ENCODE results near the gene ADGRA3. TPM values are rescaled to one million over a fixed set of nuclear protein-coding genes. Genes with fewer than 3 reads are reported as not detected.
A peak's percentile ranks its signal among the peaks of the same experiment; 100 is the strongest.

Gene ADGRA3
- total RNA-seq, 1 experiment from 2014 or later = 40.5 TPM

DNA sequence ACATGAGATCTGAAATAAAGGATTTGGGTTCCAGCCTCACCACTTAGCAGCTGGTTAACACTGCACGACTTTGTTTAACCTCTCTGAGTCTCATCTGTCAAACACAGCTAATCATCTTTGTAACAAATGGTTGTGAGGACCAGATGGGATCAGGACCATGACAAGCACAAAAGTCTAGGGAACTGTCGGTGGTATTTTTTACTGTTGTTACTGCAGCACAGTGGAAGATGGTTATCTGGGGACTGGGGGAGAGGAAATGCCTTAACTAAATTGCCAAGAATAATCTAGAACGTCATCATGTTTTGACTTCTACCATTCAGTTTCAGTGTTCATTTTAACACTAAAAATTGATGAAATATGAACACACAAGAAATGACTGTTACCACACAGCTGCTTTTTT, 99.5 kb downstream of the ADGRA3 start:
- Mint-ChIP-seq H3K36me3 (peaks cover 35% of the 10 kb centered on the region), H3K4me1 (no peaks in the 10 kb centered on the region), H3K9me3 (no peaks in the 10 kb centered on the region), H3K27ac (peak overlapping the region; percentile 30; the same call in 1 of the 2 replicates), H3K27me3 (ENCODE audit: low read depth) (no peaks in the 10 kb centered on the region), H3K4me3 (no peak overlapping the region)
- POLR2A ChIA-PET = no interaction called here
- no peak for ATAC-seq
- TF ChIP-seq GTF2I (CRISPR knock-in tag; conservative IDR thresholded peaks at IDR 0.05) (no peak), ZNF532 (CRISPR knock-in tag; IDR thresholded peaks at IDR 0.05; ENCODE audit: borderline replicate concordance) (no peak), PREB (CRISPR knock-in tag; IDR thresholded peaks at IDR 0.05; ENCODE audit: borderline replicate concordance) (no peak), SOX15 (CRISPR knock-in tag; IDR thresholded peaks at IDR 0.05) (no peak), ZNF425 (CRISPR knock-in tag; conservative IDR thresholded peaks at IDR 0.05) (no peak), HMGA2 (CRISPR knock-in tag; IDR thresholded peaks at IDR 0.05) (no peak), NFYB (CRISPR knock-in tag; conservative IDR thresholded peaks at IDR 0.05; ENCODE audit: low read depth) (no peak), SMAD3 (CRISPR knock-in tag; IDR thresholded peaks at IDR 0.05; ENCODE audit: borderline replicate concordance) (no peak), GRHL2 (CRISPR knock-in tag; IDR thresholded peaks at IDR 0.05; ENCODE audit: insufficient replicate concordance, severe bottlenecking) (no peak), OVOL2 (CRISPR knock-in tag; IDR thresholded peaks at IDR 0.05; ENCODE audit: borderline replicate concordance) (no peak), IRF2 (CRISPR knock-in tag; IDR thresholded peaks at IDR 0.05; ENCODE audit: borderline replicate concordance, low read depth) (no peak)
- TF ChIP-seq, protein P1, sequence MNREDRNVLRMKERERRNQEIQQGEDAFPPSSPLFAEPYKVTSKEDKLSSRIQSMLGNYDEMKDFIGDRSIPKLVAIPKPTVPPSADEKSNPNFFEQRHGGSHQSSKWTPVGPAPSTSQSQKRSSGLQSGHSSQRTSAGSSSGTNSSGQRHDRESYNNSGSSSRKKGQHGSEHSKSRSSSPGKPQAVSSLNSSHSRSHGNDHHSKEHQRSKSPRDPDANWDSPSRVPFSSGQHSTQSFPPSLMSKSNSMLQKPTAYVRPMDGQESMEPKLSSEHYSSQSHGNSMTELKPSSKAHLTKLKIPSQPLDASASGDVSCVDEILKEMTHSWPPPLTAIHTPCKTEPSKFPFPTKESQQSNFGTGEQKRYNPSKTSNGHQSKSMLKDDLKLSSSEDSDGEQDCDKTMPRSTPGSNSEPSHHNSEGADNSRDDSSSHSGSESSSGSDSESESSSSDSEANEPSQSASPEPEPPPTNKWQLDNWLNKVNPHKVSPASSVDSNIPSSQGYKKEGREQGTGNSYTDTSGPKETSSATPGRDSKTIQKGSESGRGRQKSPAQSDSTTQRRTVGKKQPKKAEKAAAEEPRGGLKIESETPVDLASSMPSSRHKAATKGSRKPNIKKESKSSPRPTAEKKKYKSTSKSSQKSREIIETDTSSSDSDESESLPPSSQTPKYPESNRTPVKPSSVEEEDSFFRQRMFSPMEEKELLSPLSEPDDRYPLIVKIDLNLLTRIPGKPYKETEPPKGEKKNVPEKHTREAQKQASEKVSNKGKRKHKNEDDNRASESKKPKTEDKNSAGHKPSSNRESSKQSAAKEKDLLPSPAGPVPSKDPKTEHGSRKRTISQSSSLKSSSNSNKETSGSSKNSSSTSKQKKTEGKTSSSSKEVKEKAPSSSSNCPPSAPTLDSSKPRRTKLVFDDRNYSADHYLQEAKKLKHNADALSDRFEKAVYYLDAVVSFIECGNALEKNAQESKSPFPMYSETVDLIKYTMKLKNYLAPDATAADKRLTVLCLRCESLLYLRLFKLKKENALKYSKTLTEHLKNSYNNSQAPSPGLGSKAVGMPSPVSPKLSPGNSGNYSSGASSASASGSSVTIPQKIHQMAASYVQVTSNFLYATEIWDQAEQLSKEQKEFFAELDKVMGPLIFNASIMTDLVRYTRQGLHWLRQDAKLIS (CRISPR knock-in tag; IDR thresholded peaks at IDR 0.05; ENCODE audit: borderline replicate concordance) = no peak
- TF ChIP-seq, protein P2, sequence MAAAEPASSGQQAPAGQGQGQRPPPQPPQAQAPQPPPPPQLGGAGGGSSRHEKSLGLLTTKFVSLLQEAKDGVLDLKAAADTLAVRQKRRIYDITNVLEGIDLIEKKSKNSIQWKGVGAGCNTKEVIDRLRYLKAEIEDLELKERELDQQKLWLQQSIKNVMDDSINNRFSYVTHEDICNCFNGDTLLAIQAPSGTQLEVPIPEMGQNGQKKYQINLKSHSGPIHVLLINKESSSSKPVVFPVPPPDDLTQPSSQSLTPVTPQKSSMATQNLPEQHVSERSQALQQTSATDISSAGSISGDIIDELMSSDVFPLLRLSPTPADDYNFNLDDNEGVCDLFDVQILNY (CRISPR knock-in tag; IDR thresholded peaks at IDR 0.05) = no peak
- TF ChIP-seq, protein P3, sequence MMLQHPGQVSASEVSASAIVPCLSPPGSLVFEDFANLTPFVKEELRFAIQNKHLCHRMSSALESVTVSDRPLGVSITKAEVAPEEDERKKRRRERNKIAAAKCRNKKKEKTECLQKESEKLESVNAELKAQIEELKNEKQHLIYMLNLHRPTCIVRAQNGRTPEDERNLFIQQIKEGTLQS (CRISPR knock-in tag; conservative IDR thresholded peaks at IDR 0.05) = no peak
- TF ChIP-seq, protein P4, sequence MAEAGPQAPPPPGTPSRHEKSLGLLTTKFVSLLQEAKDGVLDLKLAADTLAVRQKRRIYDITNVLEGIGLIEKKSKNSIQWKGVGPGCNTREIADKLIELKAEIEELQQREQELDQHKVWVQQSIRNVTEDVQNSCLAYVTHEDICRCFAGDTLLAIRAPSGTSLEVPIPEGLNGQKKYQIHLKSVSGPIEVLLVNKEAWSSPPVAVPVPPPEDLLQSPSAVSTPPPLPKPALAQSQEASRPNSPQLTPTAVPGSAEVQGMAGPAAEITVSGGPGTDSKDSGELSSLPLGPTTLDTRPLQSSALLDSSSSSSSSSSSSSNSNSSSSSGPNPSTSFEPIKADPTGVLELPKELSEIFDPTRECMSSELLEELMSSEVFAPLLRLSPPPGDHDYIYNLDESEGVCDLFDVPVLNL (CRISPR knock-in tag; IDR thresholded peaks at IDR 0.05; ENCODE audit: borderline replicate concordance, low read depth) = no peak
- CTCF ChIA-PET = interaction anchor here (1.4 kb wide), 1 partner anchor 18 kb away, joined by 3 read pairs; no protein-coding TSS in a partner anchor
- no peak for DNase-seq (ENCODE audit: low spot score)
